HEK293 (cell line): Measurements from ENCODE around the gene FLNC.
A peak's percentile ranks its signal among the peaks of the same experiment; 100 is the strongest.

ENCODE experiments used
- CTCF ChIA-PET: fragments of 350-600 bp; formaldehyde crosslinking; extraction: SDS; loops from one replicate; lab custom pipeline; 2021; ENCODE audit warnings: antibody characterized with exemption; lab: Yijun Ruan, JAX
- POLR2A ChIA-PET: fragments of 300-600 bp; formaldehyde crosslinking; extraction: SDS; loops from one replicate; lab custom pipeline; 2020; ENCODE audit warnings: antibody characterized with exemption, inconsistent platforms; lab: Yijun Ruan, JAX
- H3K27ac ChIP-seq: fragments of 200-500 bp; sonication (Bioruptor generic); 2 replicates; pipeline ENCODE4 v1.5.1; 2014; ENCODE audit warnings: low read depth, low read length, control low read depth, inconsistent platforms; ENCODE audit errors: extremely low read depth
- H3K36me3 ChIP-seq, 2 experiments: fragments of 200-500 bp in 1 of 2; sonication (Bioruptor generic) in 1 of 2; 1 replicate in 1 of 2; 2 replicates in 1 of 2; pipeline ENCODE4 v1.5.1; 2014 to 2017; ENCODE audit warnings: inconsistent platforms in 2 of 2, low read length in 2 of 2; ENCODE audit not compliant: control insufficient read depth in 2 of 2, insufficient read depth in 1 of 2
- H3K4me1 ChIP-seq: fragments of 200-500 bp; sonication (Bioruptor generic); 2 replicates; pipeline ENCODE4 v1.5.1; 2014; ENCODE audit warnings: mild to moderate bottlenecking, low read length, inconsistent platforms; ENCODE audit not compliant: control insufficient read depth, insufficient read depth
- H3K4me3 ChIP-seq: 2 replicates; pipeline ENCODE4 v1.5.1; 2011; ENCODE audit warnings: low read depth, mild to moderate bottlenecking, control low read depth, low read length, moderate library complexity
- H3K9me3 ChIP-seq: fragments of 200-500 bp; sonication (Bioruptor generic); 2 replicates; pipeline ENCODE4 v1.5.1; 2014; ENCODE audit warnings: low read depth, low read length, inconsistent platforms; ENCODE audit not compliant: control insufficient read depth, insufficient read depth
- GLIS2 ChIP-seq: fragments of 450-650 bp; formaldehyde crosslinking; IDR thresholded peaks from 2 replicates; pipeline ENCODE4 v1.5.1; 2016; ENCODE audit warnings: missing biosample characterization, missing genetic modification characterization
- KLF7 ChIP-seq: fragments of 450-650 bp; formaldehyde crosslinking; IDR thresholded peaks from 2 replicates; pipeline ENCODE4 v1.5.1; 2016; ENCODE audit warnings: missing biosample characterization, missing genetic modification characterization, borderline replicate concordance
- YY2 ChIP-seq: fragments of 450-650 bp; formaldehyde crosslinking; IDR thresholded peaks from 2 replicates; pipeline ENCODE4 v1.5.1; 2016; ENCODE audit warnings: missing biosample characterization, missing genetic modification characterization
- ZBTB20 ChIP-seq: fragments of 450-650 bp; formaldehyde crosslinking; IDR thresholded peaks from 2 replicates; pipeline ENCODE4 v1.5.1; 2016; ENCODE audit warnings: missing biosample characterization, missing genetic modification characterization
- ZEB2 ChIP-seq: fragments of 450-650 bp; formaldehyde crosslinking; IDR thresholded peaks from 2 replicates; pipeline ENCODE4 v1.5.1; 2016; ENCODE audit warnings: missing biosample characterization, missing genetic modification characterization
- ZNF174 ChIP-seq: fragments of 450-650 bp; formaldehyde crosslinking; IDR thresholded peaks from 2 replicates; pipeline ENCODE4 v1.5.0; 2017; ENCODE audit warnings: missing biosample characterization, mild to moderate bottlenecking, missing genetic modification characterization
- ZNF221 ChIP-seq: fragments of 450-650 bp; formaldehyde crosslinking; IDR thresholded peaks from 2 replicates; pipeline ENCODE4 v1.5.1; 2017; ENCODE audit warnings: missing biosample characterization, missing genetic modification characterization, borderline replicate concordance
- ZNF404 ChIP-seq: fragments of 450-650 bp; formaldehyde crosslinking; IDR thresholded peaks from 2 replicates; pipeline ENCODE4 v1.5.1; 2017; ENCODE audit warnings: missing biosample characterization, missing genetic modification characterization
- ZNF600 ChIP-seq: fragments of 450-650 bp; formaldehyde crosslinking; IDR thresholded peaks from 2 replicates; pipeline ENCODE4 v1.5.1; 2016; ENCODE audit warnings: missing biosample characterization, missing genetic modification characterization
- ZNF837 ChIP-seq: fragments of 450-650 bp; formaldehyde crosslinking; IDR thresholded peaks from 2 replicates; pipeline ENCODE4 v1.5.1; 2016; ENCODE audit warnings: missing biosample characterization, missing genetic modification characterization
- ZSCAN30 ChIP-seq: fragments of 450-650 bp; IDR thresholded peaks from 2 replicates; pipeline ENCODE4 v1.5.1; 2018; ENCODE audit warnings: missing biosample characterization, mild to moderate bottlenecking, missing genetic modification characterization, moderate library complexity
- TF ChIP-seq, protein P1 (sequence below): fragments of 450-650 bp; formaldehyde crosslinking; IDR thresholded peaks from 2 replicates; pipeline ENCODE4 v1.5.1; 2016; ENCODE audit warnings: missing biosample characterization, missing genetic modification characterization
- TF ChIP-seq, protein P2 (sequence below): fragments of 450-650 bp; formaldehyde crosslinking; IDR thresholded peaks from 2 replicates; pipeline ENCODE4; 2016; ENCODE audit warnings: missing biosample characterization, missing genetic modification characterization
- TF ChIP-seq, protein P3 (sequence below): fragments of 450-650 bp; formaldehyde crosslinking; IDR thresholded peaks from 2 replicates; pipeline ENCODE4 v1.5.1; 2016; ENCODE audit warnings: missing biosample characterization, missing genetic modification characterization, low read depth

FLNC gene

DNA sequence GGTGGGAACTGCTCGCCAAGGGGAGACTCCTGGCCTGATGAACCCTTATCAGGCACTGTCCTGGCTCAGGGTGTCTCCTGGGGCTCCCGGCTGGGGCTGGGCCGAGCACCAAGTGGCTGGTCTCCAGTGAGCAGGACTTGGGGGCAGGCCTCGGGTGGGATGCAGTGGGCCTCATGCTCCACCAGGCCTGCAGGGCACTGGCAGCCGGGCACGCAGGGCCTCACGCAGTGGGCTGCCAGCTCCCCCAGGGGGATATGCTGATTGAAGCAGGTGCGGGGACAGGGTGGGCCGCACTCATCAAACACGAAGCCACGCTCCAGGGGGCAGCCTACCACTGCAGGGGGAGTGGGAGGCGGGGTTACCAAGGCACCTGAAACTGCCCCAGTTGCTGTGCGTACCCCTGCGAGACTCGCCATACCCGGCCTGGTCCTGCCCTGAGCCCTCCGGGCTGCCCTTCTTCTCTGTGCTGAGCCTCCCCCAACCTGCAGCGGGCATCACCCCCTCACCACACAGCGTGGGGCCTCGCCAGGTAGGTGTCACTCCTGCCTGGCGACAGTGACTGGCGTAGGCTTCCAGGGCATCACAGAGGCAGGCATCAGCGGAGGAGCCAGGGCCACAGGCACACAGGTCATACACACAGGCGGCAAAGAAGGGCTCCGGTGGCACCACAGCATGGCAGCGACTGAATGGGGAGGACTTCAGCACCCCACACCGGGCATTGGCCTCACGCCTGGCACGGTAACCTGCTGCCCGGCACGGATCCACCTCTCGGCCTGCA is 47.0 kb downstream of the FLNC start:
- no peaks in the 10 kb centered on the region for H3K9me3 ChIP-seq
- ChIA-PET POLR2A (no interaction called here), CTCF (interaction anchor here (0.6 to 7.0 kb wide), 2 partner anchors 449 to 451 kb away, joined by 3 to 85 read pairs; no protein-coding TSS in a partner anchor)
- no peak overlapping the region for H3K27ac ChIP-seq
- H3K36me3 ChIP-seq, result no peaks in the 10 kb centered on the region
- no peak overlapping the region for H3K4me3 ChIP-seq
- 0 out of 2 replicates have a peak, but pooled peaks have one; percentile 15 for TF ChIP-seq GLIS2
- TF ChIP-seq, protein P1, sequence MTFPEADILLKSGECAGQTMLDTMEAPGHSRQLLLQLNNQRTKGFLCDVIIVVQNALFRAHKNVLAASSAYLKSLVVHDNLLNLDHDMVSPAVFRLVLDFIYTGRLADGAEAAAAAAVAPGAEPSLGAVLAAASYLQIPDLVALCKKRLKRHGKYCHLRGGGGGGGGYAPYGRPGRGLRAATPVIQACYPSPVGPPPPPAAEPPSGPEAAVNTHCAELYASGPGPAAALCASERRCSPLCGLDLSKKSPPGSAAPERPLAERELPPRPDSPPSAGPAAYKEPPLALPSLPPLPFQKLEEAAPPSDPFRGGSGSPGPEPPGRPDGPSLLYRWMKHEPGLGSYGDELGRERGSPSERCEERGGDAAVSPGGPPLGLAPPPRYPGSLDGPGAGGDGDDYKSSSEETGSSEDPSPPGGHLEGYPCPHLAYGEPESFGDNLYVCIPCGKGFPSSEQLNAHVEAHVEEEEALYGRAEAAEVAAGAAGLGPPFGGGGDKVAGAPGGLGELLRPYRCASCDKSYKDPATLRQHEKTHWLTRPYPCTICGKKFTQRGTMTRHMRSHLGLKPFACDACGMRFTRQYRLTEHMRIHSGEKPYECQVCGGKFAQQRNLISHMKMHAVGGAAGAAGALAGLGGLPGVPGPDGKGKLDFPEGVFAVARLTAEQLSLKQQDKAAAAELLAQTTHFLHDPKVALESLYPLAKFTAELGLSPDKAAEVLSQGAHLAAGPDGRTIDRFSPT, result peak; percentile 34; the same call in 1 of the 2 replicates
- TF ChIP-seq, protein P2, sequence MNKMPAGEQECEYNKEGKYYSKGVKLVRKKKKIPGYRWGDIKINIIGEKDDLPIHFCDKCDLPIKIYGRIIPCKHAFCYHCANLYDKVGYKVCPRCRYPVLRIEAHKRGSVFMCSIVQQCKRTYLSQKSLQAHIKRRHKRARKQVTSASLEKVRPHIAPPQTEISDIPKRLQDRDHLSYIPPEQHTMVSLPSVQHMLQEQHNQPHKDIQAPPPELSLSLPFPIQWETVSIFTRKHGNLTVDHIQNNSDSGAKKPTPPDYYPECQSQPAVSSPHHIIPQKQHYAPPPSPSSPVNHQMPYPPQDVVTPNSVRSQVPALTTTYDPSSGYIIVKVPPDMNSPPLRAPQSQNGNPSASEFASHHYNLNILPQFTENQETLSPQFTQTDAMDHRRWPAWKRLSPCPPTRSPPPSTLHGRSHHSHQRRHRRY (tag by site-specific recombination), result no peak
- H3K4me1 ChIP-seq, result no peaks in the 10 kb centered on the region

DNA sequence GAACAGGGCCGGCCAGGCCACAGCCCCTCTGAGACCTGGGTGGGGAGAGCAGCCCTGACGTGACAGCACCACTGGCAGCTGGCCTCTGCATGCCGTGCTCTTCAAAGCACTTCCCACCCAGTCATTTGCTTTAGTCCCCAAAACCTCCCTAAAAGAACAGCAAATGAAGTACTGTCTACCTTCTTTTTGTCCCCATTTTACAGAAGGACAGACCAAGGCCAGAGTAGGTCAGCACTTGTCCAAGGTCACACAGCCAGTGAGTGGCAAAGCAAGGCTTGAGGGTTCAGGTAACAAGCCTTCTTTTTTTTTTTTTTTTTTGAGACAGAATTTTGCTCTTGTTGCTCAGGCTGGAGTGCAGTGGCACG is 47.5 kb downstream of the FLNC start:
- Histone ChIP-seq H3K27ac (no peak overlapping the region), H3K9me3 (no peaks in the 10 kb centered on the region), H3K36me3 (no peaks in the 10 kb centered on the region)
- CTCF ChIA-PET, result interaction anchor here (6.5 to 7.0 kb wide), 2 partner anchors 15 to 450 kb away, joined by 56 to 85 read pairs; partner anchors contain the start of gene ATP6V1F
- POLR2A ChIA-PET, result interaction anchor here (0.6 kb wide), 1 partner anchor 8 kb away, joined by 4 read pairs; no protein-coding TSS in a partner anchor
- TF ChIP-seq ZBTB20 (tag by site-specific recombination) (0 out of 2 replicates have a peak, but pooled peaks have one; percentile 22), ZNF174 (tag by site-specific recombination) (no peak)
- TF ChIP-seq, all 188 proteins: peak for 1
- Histone ChIP-seq H3K4me3 (no peak overlapping the region), H3K4me1 (no peaks in the 10 kb centered on the region)

DNA sequence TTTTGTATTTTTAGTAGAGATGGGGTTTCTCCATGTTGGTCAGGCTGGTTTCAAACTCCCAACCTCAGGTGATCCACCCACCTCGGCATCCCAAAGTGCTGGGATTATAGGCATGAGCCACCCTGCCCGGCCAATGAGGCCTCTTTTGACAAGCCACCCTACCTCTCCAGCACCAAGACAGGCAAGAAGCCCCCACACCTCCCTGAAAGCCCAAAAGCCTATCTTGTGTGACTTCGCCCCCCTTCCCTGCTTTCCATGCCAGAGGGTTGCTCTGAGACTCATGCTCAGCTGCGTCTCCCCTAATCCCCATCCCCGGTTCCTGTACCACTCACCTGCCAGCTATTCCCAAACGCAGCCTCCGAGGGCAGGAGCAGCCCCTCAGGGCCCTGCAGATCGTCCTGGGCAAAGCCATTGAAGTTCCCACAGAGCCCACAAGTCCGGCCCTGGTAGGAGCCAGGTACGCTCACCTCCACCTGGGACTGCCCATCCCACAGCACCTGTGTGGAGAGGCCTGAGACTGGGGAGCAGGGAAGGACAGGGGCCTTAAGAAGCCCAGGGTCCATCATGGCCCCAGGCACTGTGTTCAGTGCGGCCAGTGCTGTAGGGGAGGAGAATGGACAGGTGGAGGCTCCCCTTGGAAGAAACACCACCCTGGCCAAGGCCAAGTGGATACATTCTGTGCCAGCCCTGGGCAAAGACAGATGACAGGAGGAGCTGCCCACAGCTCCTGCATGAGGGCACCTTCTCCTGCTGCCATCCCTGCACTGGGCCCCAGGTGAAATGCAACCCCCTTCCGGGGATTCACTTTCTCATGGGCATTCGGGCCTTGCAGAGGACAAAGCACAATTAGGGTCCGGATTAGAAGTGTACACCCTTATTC is 48.3 kb downstream of the FLNC start:
- H3K27ac ChIP-seq, result no peak overlapping the region
- no peaks in the 10 kb centered on the region for H3K36me3 ChIP-seq
- CTCF ChIA-PET, result interaction anchor here (0.6 to 7.0 kb wide), 8 partner anchors 12 to 450 kb away, joined by 3 to 85 read pairs (median 3); partner anchors contain the start of gene ATP6V1F
- no peaks in the 10 kb centered on the region for H3K4me1 ChIP-seq
- POLR2A ChIA-PET, result interaction anchor here (0.6 kb wide), 1 partner anchor 7 kb away, joined by 4 read pairs; no protein-coding TSS in a partner anchor
- no peaks in the 10 kb centered on the region for H3K9me3 ChIP-seq
- H3K4me3 ChIP-seq, result no peak overlapping the region
- TF ChIP-seq KLF7 (tag by site-specific recombination) (no peak), ZEB2 (tag by site-specific recombination) (peak; percentile 42; the same call in 1 of the 2 replicates)

DNA sequence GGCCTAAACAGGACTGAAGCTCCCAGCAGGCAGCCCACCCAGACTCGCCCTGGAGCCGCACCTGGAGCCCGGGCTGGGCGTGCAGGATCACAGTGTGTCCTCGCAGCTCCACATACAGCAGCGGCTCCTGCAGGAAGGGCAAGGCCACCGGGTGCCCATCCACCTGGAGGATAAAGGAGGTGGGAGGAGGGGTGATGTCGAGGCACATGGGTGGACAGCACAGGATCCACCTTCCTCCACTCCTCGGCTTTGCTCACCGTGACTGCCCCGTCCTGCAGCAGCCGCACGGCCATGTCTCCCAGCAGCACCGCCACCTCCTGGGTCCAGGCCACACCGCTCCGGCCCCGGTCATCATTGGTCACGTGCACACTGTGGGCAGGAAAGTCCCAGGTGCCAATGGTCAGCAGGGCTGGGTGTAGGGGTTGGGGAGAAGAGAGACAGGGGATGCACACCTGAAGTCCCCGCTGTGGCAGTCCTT is 49.3 kb downstream of the FLNC start:
- no peaks in the 10 kb centered on the region for H3K36me3 ChIP-seq
- no peaks in the 10 kb centered on the region for H3K4me1 ChIP-seq
- H3K27ac ChIP-seq, result no peak overlapping the region
- ChIA-PET CTCF (interaction anchor here (0.6 to 7.0 kb wide), 17 partner anchors 13 to 451 kb away, joined by 3 to 85 read pairs (median 3); partner anchors contain the start of gene ATP6V1F), POLR2A (interaction anchor here (0.7 to 1.6 kb wide), 2 partner anchors 17 to 18 kb away, joined by 4 to 6 read pairs; partner anchors contain the start of gene ATP6V1F)
- no peak overlapping the region for H3K4me3 ChIP-seq
- H3K9me3 ChIP-seq, result no peaks in the 10 kb centered on the region
- TF ChIP-seq ZNF600 (tag by site-specific recombination) (no peak), ZNF837 (tag by site-specific recombination) (no peak), ZNF404 (tag by site-specific recombination) (no peak), ZNF221 (no peak), YY2 (tag by site-specific recombination) (no peak), ZSCAN30 (tag by site-specific recombination) (no peak)
- TF ChIP-seq, protein P3, sequence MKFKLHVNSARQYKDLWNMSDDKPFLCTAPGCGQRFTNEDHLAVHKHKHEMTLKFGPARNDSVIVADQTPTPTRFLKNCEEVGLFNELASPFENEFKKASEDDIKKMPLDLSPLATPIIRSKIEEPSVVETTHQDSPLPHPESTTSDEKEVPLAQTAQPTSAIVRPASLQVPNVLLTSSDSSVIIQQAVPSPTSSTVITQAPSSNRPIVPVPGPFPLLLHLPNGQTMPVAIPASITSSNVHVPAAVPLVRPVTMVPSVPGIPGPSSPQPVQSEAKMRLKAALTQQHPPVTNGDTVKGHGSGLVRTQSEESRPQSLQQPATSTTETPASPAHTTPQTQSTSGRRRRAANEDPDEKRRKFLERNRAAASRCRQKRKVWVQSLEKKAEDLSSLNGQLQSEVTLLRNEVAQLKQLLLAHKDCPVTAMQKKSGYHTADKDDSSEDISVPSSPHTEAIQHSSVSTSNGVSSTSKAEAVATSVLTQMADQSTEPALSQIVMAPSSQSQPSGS (tag by site-specific recombination), result no peak
